ENCODE results near the gene ANKHD1. TPM values are rescaled to one million over a fixed set of nuclear protein-coding genes. Genes with fewer than 3 reads are reported as not detected.

ANKHD1 gene
- total and polyA plus RNA-seq, 2 of the 8 experiments (the other 6 are each of a cell fraction or from before 2014, with no cell fraction given) = 69.9 to 108 TPM

DNA sequence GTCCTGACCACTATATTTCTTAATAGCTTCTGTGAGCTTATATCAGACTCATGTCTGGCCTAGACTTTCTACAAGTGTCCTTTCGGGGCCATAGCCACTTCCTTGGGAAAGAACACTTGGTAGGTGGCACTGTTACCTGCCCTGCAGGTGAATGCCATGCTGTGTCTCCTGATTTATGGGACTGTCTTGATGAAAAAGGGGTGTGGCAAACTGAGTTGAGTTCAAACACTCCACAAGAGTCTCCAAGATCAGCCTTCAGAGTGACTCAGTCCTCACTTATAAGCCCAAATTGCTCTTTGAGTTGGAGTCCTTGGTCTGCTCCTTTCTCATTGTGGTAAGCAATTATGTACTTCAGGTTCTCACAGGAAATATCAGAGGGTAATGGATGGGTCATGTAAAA lies 9.9 kb upstream of the ANKHD1 start:
- CTCF ChIA-PET (ENCODE audit: partially characterized antibody) = interaction anchor here (0.7 to 1.2 kb wide), 3 partner anchors 19 to 33 kb away, joined by 3 to 4 read pairs (median 4); no protein-coding TSS in a partner anchor
- no peak for FAIRE-seq
- TF ChIP-seq SAP30 (IDR thresholded peaks at IDR 0.05; ENCODE audit: insufficient read depth, insufficient replicate concordance, low read length) (no peak), TAF1 (IDR thresholded peaks at IDR 0.05; ENCODE audit: low read depth, low read length) (no peak), SP4 (IDR thresholded peaks at IDR 0.05; ENCODE audit: low read length) (no peak), JUND (IDR thresholded peaks at IDR 0.05; ENCODE audit: low read length) (no peak), SIRT6 (IDR thresholded peaks at IDR 0.05; ENCODE audit: low read length) (no peak), MAFK (IDR thresholded peaks at IDR 0.05; ENCODE audit: low read depth, low read length) (no peak), TCF12 (IDR thresholded peaks at IDR 0.05; ENCODE audit: low read depth, low read length) (no peak), EGR1 (IDR thresholded peaks at IDR 0.05; ENCODE audit: borderline replicate concordance, low read depth, low read length) (no peak), SP2 (IDR thresholded peaks at IDR 0.05; ENCODE audit: low read length) (no peak), TAF7 (optimal IDR thresholded peaks at IDR 0.05; ENCODE audit: borderline replicate concordance, low read depth, low read length) (no peak), ZNF274 (IDR thresholded peaks at IDR 0.05; ENCODE audit: borderline replicate concordance, extremely low read depth, low read length) (no peak), CREB1 (IDR thresholded peaks at IDR 0.05) (no peak), SP1 (IDR thresholded peaks at IDR 0.05; ENCODE audit: low read depth, low read length) (no peak), JUN (IDR thresholded peaks at IDR 0.05; ENCODE audit: low read depth, low read length) (no peak), CBX5 (IDR thresholded peaks at IDR 0.05; ENCODE audit: low read depth, low read length) (no peak), TEAD4 (IDR thresholded peaks at IDR 0.05; ENCODE audit: low read depth, low read length) (no peak)

More for the DNA sequence above, 9.9 kb upstream of the ANKHD1 start:
- Histone ChIP-seq H3K9me3 (ENCODE audit: insufficient read depth in 2 of 2, low read depth in 1 of 2, low read length in 1 of 2) (no peaks in the 10 kb centered on the region), H3K79me2 (ENCODE audit: control insufficient read depth in 1 of 2, insufficient read depth in 2 of 2, low read length in 2 of 2) (no peaks in the 10 kb centered on the region), H3K4me2 (ENCODE audit: insufficient read depth in 1 of 2, low read depth in 2 of 2, low read length in 2 of 2) (no peak overlapping the region), H3K36me3 (ENCODE audit: control insufficient read depth in 2 of 4, insufficient read depth in 4 of 4, low read length in 3 of 4) (no peaks in the 10 kb centered on the region), H3K27me3 (replicated peaks in 1 of 4; ENCODE audit: control insufficient read depth in 3 of 4, extremely low read depth in 1 of 4, insufficient read depth in 3 of 4, low read length in 3 of 4) (no peaks in the 10 kb centered on the region), H2BK15ac (ENCODE audit: low read length) (no peak overlapping the region), H3K23me2 (ENCODE audit: low read depth, low read length) (no peaks in the 10 kb centered on the region), H3K4ac (replicated peaks; ENCODE audit: insufficient read length, low read depth, low read length) (no peak overlapping the region), H4K91ac (replicated peaks; ENCODE audit: insufficient read length, low read length) (no peak overlapping the region), H4K8ac (ENCODE audit: extremely low read depth, insufficient read depth, low read length) (no peak overlapping the region), H3K23ac (ENCODE audit: insufficient read length) (no peak overlapping the region), H3K27ac (ENCODE audit: low read depth, low read length) (no peak overlapping the region), H3K79me1 (ENCODE audit: low read depth, low read length) (no peaks in the 10 kb centered on the region), H2AFZ (ENCODE audit: low read length) (no peak overlapping the region), H2BK20ac (ENCODE audit: low read length) (no peak overlapping the region), H3K4me3 (ENCODE audit: extremely low read depth in 1 of 4, insufficient read depth in 2 of 4, low read depth in 3 of 4, low read length in 4 of 4) (no peak overlapping the region), H2AK5ac (ENCODE audit: low read depth, low read length) (no peak overlapping the region), H3K14ac (ENCODE audit: insufficient read length) (no peak overlapping the region), H2BK12ac (ENCODE audit: low read depth, low read length) (no peak overlapping the region), H2BK5ac (ENCODE audit: low read depth, low read length) (no peak overlapping the region), H4K20me1 (replicated peaks in 1 of 2; ENCODE audit: control insufficient read depth in 1 of 2, insufficient read depth in 2 of 2, low read length in 2 of 2) (no peaks in the 10 kb centered on the region), H3K4me1 (replicated peaks in 1 of 4; ENCODE audit: control insufficient read depth in 3 of 4, insufficient read depth in 4 of 4, low read length in 3 of 4) (no peaks in the 10 kb centered on the region), H3K9ac (replicated peaks in 1 of 4; ENCODE audit: extremely low read depth in 1 of 4, low read depth in 3 of 4, low read length in 3 of 4) (no peak overlapping the region), H2BK120ac (replicated peaks; ENCODE audit: low read depth, low read length) (no peak overlapping the region), H3K18ac (ENCODE audit: extremely low read depth, low read length) (no peak overlapping the region), H4K5ac (ENCODE audit: insufficient read length, low read depth, low read length) (no peak overlapping the region), H3K56ac (replicated peaks; ENCODE audit: insufficient read length, low read depth, low read length) (no peak overlapping the region)
- WGBS, 2 experiments (ENCODE audit: extremely low coverage in 1 of 2, insufficient coverage in 1 of 2, insufficient read length in 1 of 2, insufficient replicate concordance in 2 of 2, low coverage in 1 of 2, low lambda C conversion rate in 2 of 2, missing lambda C conversion rate in 1 of 2) = 94% methylated on average over 1 of the region's 1 CpG; no CpG with 5 or more reads in 1 of the 2 experiments
- POLR2A ChIA-PET (ENCODE audit: partially characterized antibody) = interaction anchor here (0.7 to 1.2 kb wide), 4 partner anchors 9 to 136 kb away, joined by 3 to 4 read pairs (median 3); no protein-coding TSS in a partner anchor
- DNase-seq (ENCODE audit: low read depth in 1 of 2, low spot score in 2 of 2) = no peak

Measured in H1 (cell line).